Mesenteric fat pad (tissue), 1 donor: Measurements from ENCODE around the gene SOX8. TPM values are rescaled to one million over a fixed set of nuclear protein-coding genes. Genes with fewer than 3 reads are reported as not detected.
"Not testable (repeated sequence)": the region's sequence is repeated elsewhere in the genome, so short reads cannot be mapped to it uniquely, and the experiment has no call there.

Experiments
- DNase-seq: peaks from one replicate; pipeline ENCODE4 v3.0.0-alpha.2; 2020; ENCODE audit warnings: low spot score
- total RNA-seq: library from RNA; stranded (reverse); fragmentation: NEBNext Ultra II Directional; extraction: Animal tissue kit (Norgen Biotek cat#: 25700); gene quantifications from one replicate; pipeline ENCODE4 v1.2.1, GENCODE V29; 2021
- donor health status: DM: yes; HTN: yes; CAD: no.

SOX8 gene
- total RNA-seq, 1 donor from 2014 or later, result 1.3 TPM

DNA sequence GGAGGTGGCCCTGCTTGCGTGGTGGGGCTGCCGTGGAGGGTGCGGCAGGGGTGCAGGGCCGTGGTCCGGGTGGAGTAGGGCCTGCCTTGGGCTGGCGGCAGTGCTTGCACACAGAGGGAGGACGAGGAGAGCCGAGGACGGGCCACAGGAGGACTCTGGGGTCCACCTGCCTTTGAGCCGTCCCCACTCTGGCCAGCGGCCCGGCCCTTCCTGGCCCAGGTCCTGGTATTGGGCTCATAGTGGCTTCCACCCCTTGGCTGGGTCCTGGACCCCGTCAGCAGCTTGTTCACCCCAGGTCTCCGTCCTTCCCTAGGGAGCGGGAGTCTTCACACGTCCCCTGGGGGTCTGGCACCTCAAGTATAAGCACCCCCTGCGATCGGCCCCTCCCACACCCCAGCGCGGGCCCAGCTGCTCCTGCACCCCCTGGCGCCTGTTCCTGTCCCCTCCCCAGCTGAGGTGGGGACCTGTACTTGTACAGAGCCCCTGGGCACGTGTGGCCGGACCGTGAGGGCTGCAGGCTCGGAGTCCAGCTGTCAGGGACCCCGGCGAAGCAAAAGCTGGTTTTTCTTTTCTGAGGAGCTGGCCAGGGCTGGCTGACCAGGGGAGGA, 40.1 kb downstream of the SOX8 start:
- no peak for DNase-seq

DNA sequence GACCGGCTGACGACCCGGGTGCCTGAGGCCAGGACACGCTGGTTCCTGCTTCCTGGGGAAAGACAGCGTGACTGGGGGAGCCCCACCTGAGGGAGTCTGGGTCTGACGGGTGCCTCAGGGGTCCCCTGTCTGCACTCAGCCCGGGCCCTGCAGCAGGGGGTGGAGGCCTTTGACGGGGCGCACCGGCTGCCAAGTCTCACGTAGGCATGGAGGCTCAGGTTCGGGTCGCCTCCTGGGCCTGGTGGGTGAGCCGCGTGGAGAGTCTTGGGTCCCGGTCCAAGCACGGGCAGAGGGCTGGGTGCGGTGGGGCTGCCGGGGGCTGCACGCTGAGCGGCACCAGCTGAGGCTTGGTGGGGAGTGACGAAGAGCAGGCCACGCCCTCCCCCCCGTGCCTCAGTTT, 40.9 kb downstream of the SOX8 start:
- no peak for DNase-seq

DNA sequence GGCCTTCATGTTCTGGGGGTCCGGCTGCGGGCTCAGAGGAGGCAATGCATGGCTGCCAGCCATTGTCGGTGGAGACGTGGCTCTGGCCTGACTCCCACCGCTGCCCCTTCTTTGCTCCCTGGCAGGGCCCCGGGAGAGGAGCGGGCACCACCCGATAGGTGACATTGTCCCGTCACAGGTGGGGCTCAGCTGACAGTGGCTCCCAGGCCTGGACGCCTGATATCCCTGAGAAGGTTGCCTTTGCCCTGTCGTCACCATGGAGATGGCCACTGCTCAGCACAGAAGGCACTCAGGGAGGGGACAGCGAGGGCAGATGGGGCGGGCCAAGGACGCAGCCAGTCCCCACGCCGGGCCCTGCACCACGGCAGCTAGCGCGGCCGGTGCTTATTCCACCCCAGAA, 42.6 kb downstream of the SOX8 start:
- no peak for DNase-seq

- DNase-seq, result not testable (repeated sequence)
Measured at GRCh38 chr16:1025183-1025809, 43.7 kb downstream of the SOX8 start.

- DNase-seq, result no peak
Measured at GRCh38 chr16:1026057-1026783, 44.6 kb downstream of the SOX8 start.

DNA sequence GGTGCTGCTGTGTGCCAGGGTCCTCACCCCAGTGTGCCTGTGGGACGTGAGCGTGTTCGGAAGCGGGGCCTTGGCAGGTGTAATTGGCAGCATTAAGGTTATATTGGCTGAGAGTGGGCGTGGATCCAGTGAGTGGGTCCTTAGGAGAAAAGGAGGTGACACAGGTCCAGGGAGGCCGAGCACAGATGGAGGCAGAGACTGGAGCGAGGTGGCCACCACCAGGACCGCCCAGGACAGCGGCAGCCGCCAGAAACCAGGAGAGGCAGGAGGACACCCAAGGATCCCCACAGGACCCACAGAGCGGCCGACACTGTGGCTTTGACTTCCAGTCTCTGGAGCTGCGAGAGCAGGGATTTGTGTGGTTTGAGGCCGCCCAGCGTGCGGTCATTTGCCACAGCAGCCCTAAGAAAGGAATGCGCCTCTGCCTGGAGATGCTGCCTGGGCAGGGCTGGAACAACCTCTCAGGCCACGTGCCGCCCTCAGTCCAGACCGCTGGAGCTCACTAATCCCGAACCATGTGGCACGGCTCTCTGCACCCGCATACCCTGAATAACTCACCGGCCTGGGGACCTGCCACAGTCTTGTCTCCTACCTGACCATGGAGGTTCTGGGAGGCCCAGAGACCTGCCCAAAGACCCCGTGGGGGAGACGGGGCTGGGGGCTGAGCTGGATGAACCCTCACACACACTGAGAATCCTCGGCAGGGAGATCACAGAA, 45.4 kb downstream of the SOX8 start:
- DNase-seq, result no peak

DNA sequence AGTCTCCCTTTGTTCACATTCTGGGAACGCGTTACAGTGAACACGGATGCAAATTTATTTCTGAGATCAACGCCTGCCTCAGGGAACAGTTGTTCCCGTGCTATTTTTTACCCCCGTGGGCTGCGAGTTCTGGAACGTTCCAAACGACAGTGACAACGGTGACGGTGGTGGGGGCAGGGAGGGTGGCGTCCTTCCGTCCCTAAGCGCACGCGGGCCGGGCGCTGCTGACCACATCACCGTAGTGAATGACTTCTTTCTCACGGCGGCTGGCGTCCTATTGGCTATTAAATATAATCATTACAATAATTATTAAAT, 45.9 kb downstream of the SOX8 start:
- no peak for DNase-seq

GRCh38 chr16:1028056-1028455, 46.5 kb downstream of the SOX8 start:
- DNase-seq, result no peak

- no peak for DNase-seq
Measured at GRCh38 chr16:1028524-1029258, 47.1 kb downstream of the SOX8 start.

- no peak for DNase-seq
Measured at GRCh38 chr16:1029259-1029545, 47.6 kb downstream of the SOX8 start.

DNA sequence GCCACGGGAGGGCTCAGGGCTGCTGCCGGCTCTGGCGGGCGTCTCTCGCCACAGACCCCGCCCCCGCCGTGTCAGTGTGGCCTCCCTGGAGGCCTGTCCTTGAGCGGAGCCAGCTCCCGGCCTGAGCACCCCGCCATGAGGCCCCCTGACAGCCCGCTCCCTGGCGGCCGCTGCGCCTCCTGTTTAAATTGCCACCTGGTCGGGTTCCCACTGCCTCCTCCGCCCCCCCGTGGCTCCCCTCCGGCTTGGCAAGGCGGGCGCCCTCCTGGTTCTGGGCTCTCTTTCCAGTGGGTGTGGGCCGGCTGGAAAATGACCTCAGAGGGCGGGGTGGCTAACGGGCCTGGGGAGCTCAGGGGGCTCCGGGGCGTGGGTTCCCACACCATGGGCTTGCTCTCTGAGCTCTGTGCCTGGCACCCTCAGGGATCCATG, 48.9 kb downstream of the SOX8 start:
- no peak for DNase-seq

DNA sequence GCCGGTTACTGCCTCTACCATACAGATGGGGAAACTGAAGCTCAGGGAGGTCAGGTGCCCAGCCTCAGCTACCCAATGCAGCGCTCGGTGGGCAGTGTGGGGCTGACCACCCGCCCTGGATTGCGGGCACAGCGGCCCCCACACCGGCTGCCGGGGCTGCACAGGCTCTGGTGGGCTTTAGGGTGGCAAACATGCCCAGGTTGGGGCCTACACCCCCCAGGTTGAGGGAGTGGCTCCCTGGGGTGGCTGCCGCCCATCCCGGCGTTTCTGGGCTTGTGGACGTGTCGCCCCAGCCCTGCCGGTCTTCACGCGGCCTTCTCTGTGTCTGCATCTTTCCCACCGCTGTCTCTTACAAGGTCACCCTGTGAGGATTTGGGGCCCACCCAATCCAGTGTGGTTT, 50.1 kb downstream of the SOX8 start:
- no peak for DNase-seq

- DNase-seq, result no peak
Measured at GRCh38 chr16:1032607-1033006, 51.0 kb downstream of the SOX8 start.

DNA sequence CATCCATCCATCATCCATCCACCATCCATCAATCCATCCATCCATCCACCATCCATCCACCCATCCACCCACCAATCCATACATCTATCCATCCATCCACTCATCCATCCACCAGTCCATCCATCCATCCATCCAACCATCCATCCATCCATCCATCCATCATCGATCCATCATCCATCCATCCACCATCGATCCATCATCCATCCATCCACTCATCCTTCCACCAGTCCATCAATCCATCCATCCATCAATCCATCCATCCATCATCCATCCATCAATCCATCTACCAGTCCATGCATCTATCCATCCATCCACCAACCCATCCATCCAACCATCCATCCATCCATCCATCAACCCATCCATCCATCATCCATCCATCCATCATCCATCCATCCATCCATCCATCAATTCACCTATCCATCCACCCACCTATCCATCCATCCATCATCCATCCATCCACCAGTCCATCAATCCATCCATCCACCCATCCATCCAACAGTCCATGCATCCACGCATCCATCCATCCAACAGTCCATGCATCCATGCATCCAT, 51.6 kb downstream of the SOX8 start:
- DNase-seq, result no peak

DNA sequence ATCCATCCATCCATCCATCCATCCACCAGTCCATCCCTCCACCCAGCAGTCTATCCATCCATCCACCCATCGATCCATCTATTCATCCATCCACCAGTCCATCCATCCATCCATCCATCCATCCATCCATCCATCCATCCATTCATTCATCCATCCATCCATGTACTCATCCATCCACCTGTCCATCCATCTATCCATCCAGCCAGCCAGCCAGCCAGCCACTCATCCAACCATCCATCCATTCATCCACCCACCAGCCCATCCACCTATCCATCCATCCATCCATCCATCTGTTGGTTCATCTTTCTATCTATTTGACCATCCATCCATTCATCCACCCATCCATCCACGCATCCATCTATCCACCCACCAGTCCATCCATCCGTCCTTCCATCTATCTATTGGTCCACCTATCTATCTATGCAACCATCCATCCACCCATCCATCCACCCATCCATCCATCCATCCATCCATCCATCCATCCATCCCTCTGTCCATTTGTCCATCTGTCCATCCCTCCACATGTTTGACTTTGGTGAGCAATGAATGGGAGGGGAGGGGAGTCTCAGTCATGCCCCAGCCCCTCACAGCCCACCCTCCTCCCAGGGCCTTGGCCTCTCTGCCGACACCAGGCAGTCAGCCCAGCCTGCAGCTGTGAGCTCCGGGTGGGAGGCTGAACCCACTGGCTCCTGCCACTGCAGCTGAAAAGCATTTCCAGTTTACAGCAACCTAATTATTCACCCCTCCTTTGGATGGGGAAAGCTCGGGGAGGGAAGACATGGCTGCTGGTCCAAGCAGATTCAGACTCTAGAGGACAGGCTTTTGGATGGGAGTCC, 52.9 kb downstream of the SOX8 start:
- DNase-seq, result no peak

DNA sequence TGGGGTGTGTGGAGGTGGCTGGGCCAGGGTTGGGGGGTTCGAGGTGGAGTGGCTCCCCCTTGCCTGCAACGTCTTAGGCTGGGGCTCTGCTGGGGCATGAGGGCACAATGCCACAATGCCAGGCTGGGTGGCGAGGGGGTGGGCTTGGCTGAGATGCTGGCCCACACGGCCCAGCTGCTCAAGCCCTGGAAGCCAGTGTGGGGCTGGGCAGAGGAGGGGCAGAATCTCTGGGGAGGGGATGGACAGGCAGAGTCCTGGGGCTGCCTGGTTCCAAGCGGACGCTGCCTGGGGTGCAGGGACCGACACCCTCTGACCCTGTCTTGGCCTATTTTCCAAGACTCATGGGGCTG, 53.5 kb downstream of the SOX8 start:
- DNase-seq, result no peak

GRCh38 chr16:1036166-1036565, 54.6 kb downstream of the SOX8 start:
- DNase-seq, result no peak
